Middle frontal gyrus (tissue), 1 donor: Measurements from ENCODE around the gene NDUFB4.
"Not testable (repeated sequence)": the region's sequence is repeated elsewhere in the genome, so short reads cannot be mapped to it uniquely, and the experiment has no call there.

Experiments used
- DNase-seq: peaks from one replicate; pipeline ENCODE4 v3.0.0-alpha.2; 2015; ENCODE audit warnings: low spot score; ENCODE audit errors: extremely low spot score

Gene NDUFB4

DNA sequence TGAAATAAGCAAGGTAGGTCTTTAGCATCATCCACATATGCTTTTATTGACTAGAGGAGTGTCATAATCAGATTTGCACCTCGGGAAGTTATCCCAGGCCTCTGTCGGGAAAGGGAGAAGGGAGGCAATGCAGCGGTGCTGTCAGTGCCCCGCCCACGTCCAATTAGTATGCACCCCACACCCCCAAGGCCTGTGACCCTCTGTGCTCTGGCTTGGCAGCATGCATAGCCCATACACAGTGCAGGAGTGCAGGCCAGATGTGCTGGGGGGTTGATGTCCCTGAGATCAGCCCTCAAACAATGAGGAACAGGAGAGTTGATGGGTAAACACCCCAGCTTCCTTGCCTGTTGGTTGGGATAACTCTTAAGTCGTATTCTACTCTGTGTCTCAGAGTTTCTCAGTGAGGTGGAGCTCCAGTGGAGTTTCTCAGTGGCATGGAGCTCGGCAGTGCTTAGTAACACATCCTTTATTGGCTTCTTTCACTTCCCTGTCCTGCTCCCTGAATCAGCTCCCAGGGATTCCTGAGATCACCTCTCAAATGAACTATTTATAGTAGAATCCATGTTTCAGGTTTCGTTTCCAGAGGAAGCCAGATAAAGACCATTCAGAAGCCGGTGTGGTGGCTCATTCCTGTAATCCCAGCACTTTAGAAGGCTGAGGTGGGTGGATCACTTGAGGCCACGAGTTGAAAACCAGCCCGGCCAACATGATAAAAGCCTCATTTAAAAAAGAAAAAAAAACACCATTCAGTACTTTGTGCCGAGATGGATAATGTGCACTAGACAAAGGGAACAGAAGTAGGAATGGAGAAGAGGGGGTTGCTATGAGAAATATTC is 26.7 kb upstream of the NDUFB4 start:
- DNase-seq, result no peak

DNA sequence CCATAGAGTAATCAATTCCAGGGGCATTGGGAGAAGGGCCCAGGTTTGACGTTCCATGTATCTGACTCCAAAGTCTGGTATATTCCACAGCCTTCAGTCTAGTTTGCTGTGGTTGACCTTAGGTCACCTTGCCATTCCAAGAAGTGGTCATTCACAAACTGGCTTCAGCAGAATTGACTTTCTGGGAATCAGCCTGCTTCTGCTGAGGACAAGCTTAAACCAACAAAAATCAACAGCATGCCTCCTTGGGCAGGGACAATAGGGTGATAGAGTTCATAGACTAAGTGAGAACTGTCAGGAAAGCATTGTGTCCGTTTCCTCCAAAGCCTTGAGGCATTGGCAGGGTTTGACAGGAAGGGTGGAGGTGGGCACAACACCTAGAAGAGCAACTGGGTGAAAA is 24.1 kb upstream of the NDUFB4 start:
- DNase-seq, result no peak

DNA sequence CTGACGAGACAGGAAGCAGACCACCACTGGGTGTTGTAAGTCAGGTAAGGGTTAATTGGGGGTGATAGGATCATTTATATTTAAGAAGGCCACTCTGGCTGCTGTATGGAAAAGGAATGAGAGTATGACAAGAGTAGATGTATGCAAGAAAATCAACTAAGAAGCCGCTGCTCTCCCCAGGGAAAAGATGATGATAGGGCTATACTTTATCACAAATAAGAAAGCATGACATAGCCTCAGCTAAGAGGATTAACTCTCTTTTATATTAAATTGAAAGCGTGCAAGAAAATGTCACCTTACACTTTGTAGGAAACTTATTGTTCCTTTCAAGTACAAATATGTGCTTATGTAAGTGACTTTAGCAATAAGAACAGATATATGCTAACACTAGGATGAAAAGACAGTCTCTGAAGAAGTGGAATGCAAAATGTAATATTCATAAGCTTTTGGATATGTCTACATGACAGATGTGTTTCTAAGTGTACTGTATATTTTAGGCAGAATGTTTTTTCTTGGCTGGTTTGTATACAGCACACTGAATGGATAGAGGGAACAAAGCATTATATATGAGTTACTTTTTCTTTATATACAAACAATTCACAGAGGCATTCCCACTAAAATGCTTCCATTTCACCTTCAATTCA is 8.7 kb upstream of the NDUFB4 start:
- no peak for DNase-seq

DNA sequence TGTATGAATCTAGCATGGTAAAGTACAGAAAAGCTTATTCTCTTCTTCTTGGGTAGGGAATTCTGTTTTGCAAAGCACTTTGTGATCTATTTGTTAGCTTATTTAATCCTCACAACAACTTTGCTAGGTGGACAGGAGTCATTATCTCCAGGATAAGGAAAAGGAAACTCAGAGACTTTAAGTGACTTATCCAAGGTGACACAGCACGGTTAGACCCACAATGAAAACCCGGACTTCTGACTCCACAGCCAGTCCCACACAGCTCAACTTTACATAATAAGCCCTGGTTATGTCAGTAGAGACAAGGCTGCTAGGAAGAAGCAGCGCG is 384 bp upstream of the NDUFB4 start:
- DNase-seq, result no peak

DNA sequence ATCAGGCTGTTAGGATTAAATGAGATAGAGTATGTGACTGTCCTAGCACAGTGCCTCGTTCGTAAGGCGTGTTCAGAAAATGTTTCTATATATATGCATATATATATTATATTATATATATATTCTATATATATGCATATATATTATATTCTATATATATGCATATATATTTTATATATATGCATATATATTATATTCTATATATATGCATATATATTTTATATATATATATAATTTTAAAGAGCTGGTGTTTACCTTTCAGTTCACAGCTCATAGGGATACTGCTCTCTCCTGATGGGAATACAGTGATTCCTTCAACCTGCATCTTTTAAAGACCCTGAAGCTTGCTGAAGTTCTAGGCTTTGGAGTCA is 702 bp downstream of the NDUFB4 start:
- DNase-seq, result no peak

DNA sequence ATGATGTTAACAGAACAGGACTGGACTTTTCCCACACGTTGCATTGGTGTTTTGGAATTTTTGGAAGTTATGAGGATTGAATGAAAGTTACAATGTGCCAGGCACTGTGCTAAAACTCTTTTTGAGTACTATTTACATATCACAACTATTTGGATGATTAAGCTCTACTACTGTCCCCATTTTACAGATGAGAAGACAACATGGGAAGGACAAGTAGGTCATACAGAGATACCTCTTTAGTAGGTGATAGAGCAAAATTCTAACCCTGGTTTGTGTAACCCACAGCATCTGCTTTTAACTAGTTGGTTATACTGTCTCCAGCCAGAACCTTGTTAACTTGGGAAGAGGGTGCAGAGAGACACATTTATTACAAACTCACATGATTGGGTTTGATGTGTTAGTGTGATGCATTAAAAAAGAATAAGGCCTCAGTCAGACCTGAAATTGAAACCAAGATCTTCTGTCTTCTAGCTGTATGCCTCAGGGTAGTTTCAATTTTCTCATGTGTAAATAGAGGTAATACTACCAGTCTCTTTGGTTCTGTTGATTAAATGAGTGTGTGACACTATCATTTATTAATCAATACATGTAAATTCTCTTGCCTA is 1.4 kb downstream of the NDUFB4 start:
- DNase-seq, result no peak

DNA sequence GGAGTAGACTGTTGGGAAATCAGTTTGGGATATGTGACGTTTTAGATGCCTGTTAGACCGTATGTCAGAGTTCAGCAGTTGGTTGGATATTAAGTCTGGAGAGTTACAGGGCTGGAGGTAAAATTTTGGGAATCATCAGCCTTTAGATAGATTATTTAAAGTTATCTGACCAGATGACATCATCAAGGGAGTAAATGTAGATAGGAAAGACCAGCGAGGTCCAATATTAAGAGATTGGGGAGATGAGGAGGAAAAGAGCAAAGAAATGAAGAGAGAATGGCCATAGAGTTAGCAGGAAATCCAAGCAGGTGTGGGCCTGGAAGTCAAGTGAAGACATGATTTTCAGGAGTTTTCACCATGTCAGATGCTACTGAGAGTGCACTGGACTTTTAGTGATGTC is 3.1 kb downstream of the NDUFB4 start:
- no peak for DNase-seq

DNA sequence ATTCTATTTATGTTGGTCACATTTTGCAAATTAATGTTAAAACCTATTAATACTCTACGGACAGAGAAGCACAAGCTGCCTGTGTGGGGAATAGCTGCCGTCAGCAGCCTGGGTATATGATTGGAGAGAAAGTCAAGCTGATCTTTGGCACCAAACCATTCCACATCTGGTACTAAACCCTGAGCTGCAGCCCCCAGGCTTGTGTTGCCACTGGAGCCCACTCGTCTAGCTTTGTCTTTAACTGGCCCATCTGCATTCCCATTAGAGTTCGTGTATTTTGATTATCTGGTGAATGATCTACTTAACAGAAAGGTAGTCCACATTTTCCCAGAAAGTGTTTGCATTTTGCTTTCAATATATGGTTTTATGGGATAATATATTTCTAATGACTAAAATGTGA is 5.4 kb downstream of the NDUFB4 start:
- no peak for DNase-seq

DNA sequence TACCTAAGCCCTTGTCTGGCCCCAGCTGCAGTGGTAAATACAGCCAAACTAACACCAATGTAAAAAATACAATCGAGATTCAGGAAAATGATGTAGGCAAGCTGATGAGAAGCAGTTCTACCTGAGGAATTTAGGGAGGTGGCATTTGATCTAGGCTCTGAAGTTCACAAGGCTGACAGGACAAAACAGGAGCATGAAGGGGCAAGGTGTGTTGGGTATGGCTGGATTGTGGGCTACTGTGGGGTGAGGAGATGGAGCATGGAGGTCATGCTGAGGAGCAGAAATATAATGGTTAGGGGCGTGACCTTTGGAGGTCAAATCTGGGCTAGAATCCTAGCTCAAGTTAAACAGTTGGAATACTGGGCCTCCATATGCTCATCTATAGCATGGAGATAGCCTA is 6.5 kb downstream of the NDUFB4 start:
- DNase-seq, result no peak

DNA sequence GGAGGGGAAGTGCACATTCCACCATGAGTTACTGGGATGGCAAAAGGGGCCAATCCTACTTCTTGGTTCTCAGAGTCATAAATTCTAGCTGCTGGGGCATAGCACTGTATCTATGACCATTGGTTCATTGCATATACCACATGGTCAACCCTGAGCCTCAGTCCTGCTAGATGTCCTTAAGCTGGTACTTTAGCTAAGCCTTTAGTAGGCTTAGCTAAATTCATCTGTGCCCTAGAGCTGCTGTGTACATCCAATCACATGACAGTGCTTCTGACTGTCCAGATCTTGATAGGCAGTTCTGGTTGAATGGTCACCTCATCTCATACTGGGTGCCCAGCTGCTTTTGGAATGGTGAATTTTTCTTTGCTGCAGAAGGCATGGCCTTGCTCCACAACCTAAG is 8.2 kb downstream of the NDUFB4 start:
- DNase-seq, result no peak

DNA sequence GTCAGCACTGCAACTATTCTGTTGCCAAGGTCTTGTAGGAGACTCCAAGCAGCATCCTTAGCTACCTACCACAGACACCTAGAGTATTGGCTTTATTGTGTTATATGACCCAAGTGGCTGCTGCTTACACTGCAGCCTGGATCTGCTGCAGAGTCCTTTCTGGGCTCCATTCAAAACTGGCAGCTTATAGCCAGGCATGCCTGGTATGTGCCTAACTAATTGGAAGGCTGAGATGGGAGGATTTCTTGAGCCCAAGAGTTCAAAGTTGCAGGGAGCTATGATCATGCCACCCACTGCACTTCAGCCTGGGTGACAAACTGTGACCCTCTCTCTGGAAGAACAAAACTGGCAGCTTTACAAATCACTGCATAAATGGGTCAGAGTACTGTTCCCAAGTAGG is 8.6 kb downstream of the NDUFB4 start:
- DNase-seq, result no peak

DNA sequence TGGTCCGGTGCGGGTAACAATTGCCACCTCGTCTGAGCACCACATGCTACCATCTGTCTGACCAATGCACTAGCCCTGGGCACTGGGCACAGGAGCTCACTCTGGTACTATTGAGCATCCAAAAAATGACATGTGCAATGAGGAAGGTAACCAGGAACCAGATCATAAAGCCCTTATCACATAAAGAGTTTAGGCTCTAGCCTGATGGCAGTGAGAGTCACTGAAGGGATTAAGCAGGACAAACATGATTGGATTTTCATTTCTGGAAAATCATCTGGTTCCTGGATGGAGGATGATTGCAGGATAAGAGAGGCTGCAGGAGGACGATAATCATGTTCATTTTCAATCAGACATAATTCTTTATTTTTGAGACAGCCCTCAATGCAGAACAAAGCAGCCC is 12.4 kb downstream of the NDUFB4 start:
- no peak for DNase-seq

DNA sequence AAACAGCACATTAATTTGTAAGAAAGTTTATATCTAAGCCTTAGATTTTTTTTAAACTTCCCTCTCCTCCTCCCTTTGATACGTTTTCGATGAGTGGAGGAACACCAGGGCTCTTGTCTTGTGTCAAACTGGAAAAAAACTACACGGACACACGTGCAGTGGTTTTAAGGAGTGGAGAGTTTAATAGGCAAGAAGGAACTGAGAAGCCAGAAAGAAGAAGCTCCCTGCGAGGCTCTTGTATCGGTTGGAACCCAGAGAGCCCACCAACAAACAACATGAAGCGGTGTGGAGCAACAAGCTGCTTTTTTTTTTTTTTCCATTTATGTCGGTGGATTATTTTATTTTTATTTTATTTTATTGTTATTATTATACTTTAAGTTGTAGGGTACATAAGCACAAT is 18.6 kb downstream of the NDUFB4 start:
- DNase-seq, result no peak

DNA sequence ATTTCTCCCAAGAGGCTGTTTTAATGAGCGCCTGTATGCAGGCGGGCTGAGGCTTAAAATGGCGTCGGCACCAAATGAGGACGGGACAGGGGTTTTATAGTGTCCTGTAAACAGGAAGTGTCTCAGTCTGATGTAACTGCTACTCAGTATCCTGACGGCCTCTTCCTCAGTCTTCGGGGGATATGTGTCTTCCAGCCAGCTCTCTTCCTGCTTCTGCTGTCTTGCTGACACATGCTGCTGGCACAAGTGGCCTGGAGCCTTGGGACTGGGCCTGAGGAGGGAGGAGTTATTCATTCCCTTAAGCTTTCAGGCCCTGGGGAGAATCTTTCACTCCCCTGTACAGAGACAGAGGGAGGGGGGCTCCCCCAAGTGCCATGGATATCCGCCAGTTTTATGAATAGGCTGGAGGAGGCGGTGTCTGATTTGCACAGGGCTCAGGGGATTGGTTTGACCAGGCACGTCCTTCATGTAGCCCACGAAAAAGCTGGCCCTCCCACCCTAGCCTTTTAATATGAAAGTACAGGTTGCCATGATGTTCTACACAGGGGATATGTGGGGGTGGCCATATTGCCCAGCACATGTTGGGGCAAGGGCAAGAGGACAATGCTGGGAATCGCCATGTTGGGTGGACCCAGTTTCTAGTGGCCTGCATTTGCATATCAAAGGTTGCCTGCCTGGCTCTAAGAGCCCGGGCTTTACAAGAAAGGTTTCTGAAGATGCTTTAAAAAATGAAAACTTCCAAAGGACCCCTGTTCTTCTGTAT is 19.9 kb downstream of the NDUFB4 start:
- no peak for DNase-seq

DNA sequence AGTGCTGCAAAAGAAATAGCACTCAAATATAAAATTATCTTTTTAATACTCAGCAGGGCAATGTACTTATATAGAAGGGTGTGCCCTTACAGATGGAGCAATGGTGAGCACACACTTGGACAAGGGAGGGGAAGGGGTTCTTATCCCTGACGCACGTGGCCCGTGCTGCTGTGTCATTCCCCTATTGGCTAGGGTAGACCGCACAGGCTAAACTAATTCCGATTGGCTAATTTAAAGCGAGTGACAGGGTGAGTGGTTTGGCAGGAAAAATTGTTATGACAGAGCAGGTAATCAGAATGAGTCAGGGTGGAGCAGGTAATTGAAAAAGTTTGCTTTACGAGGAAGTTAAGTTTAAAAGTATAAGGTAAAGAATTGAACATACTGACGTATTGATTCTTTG is 20.6 kb downstream of the NDUFB4 start:
- DNase-seq, result not testable (repeated sequence)

DNA sequence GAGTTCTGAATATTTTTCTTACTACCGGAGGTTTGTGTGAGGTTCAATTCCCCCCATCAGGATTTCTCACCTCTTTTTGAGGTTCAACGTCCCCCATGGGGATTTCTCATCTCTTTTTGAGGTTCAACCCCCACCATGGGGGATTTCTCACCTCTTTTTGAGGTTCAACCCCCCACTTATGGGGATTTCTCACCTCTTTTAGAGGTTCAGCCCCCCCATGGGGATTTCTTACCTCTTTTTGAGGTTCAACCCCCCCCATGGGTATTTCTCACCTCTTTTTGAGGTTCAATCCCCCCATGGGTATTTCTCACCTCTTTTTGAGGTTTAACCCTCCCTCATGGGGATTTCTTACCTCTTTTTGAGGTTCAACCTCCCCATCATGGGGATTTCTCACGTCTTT is 26.3 kb downstream of the NDUFB4 start:
- no peak for DNase-seq

DNA sequence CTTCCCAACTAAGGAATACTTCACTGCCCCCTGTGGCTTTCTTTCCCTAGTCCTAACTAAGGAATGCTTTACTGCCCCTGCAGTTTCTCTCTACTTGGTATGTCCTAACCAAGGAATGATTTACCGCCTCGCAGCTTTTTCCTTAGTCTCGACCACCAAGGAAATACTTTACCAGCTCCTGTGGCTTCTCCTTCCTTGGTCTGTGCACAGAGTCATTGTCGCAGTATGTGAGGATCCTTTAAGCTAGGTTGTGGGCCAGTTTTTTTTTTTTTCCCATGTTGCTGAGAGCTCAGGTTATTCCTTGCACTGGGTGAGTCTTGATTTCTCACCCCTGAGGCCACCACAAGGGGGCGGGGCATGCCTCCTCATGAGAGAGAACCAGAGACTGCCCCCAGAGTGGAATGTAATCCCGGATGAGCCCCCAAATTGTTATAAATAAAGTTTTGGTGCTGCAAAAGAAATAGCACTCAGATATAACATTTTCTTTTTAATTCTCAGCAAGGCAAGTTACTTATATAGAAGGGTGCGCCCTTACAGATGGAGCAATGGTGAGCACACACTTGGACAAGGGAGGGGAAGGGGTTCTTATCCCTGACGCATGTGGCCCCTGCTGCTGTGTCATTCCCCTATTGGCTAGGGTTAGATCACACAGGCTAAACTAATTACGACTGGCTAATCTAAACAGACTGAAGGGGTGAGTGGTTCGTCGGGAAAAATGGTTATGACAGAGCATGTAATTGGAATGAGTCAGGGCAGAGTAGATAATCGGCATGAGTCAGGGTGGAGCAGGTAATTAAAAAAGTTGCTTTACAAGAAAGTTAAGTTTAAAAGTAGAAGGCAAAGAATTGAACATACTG is 27.0 kb downstream of the NDUFB4 start:
- no peak for DNase-seq

DNA sequence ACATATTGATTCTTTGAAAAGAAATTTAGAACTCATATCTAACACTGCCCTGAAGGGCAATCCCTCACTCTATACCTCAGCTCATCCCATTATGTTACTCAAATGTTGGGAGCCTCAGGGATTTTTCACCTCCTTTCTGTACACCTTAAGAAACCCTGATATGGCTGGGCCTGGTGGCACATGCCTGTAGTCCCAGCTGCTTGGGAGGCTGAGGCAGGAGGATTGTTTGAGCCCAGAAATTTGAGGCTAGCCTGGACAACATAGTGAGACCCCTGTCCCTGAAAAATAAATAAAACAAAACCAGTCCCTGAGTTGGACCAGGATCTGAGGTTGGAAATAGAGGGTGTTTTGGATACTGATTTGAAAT is 27.6 kb downstream of the NDUFB4 start:
- no peak for DNase-seq

DNA sequence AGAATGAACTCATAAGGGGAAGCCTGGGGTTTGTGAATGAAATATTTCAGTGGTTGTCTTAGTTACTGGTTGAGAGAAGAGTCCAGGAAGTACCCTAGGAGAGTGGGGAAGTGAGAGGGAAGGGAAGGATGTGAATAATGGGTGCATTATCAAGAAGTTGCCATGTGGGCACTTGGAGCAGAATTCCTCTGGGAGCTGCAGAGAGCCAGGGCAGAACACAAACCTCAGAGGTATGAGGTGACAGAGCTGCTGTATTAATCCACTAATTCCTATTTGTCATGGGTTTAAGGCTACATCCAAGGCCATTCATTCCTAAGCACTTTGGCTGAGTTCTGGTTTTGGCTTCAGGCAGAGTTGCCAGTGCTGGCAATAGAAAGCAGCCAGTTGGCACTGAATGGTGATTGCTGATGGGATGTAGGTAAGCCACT is 29.0 kb downstream of the NDUFB4 start:
- DNase-seq, result no peak

DNA sequence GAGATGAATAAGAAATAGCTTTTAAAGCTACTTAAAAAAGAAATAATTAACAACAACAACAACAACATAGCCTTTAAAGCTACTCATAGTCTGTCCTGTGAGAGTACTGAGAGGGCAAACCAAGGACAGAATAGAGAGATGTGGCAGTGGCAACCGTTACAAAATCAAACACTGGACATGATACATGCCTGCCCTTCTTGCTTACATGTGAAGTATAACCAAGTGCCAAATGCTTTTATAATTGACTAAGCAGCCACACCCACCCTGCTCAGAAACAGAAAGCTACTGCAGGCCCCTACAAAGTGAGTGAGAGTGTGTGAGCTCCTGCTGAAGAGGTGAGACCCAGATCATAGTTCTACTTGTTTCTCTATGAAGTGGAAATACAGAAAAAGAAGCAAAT is 38.4 kb downstream of the NDUFB4 start:
- no peak for DNase-seq

DNA sequence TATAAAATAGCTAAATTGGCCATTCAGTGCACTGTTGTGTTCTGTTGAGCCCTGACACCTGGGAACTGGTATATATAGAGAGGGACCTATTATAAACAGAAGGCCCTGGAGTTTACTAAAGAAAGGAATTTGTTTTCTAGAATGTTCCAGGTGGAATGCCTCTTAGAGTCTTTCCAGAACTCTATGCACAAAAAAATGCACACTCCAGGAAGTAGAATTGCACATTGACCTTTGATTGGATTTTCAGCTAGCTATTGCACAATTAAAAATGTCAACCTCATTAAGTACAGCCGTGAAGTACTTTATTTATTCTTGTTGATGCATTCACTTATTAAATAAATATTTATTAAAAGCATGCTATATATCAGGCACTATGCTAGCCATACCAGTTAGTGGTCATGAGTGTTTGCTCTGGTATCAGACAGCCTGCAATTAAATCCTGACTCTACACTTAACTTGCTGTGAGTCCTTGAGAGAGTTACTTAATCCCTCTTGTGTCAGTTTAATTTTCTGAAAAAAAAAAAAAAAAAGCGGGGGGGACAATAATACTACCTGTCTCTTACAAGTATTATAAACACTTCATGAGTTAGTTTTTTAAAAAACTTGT is 40.8 kb downstream of the NDUFB4 start:
- DNase-seq, result no peak
